ENCODE measurements around the gene GLS. TPM values are rescaled to one million over a fixed set of nuclear protein-coding genes. Genes with fewer than 3 reads are reported as not detected.
"Not testable (repeated sequence)": the region's sequence is repeated elsewhere in the genome, so short reads cannot be mapped to it uniquely, and the experiment has no call there.

GLS gene
- total and polyA plus RNA-seq, 7 donors, result 6.9 to 30.6 (median 26.7) TPM

DNA sequence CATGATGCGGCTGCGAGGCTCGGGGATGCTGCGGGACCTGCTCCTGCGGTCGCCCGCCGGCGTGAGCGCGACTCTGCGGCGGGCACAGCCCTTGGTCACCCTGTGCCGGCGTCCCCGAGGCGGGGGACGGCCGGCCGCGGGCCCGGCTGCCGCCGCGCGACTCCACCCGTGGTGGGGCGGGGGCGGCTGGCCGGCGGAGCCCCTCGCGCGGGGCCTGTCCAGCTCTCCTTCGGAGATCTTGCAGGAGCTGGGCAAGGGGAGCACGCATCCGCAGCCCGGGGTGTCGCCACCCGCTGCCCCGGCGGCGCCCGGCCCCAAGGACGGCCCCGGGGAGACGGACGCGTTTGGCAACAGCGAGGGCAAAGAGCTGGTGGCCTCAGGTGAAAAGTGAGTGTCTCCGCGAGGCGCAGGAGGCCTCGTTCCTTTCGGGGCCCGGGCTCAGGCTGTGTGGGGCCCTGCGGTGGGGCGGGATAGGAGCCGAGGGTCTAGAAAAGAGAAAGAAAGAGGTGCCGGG, 520 bp downstream of the GLS start:
- no peaks in the 10 kb centered on the region for H3K9me3 ChIP-seq
- H3K27ac ChIP-seq, result peak overlapping the region; percentile 96
- H3K4me3 ChIP-seq, result peak overlapping the region; percentile 99
- intact Hi-C loops (cut with DNase I), result loop anchor here in 1 of 2 donors (5.0 kb wide), 2 partner anchors 46 to 131 kb away; partner anchors contain the start of gene STAT1
- peaks cover 35% of the 10 kb centered on the region for H3K4me1 ChIP-seq
- H3K27me3 ChIP-seq (ENCODE audit: insufficient read depth in 3 of 3, low read length in 2 of 3), result no peaks in the 10 kb centered on the region
- 0 to 2% (median 1%) methylated on average over 24 to 60 of the region's 60 CpGs for WGBS, 3 donors
- TF ChIP-seq, protein P1, sequence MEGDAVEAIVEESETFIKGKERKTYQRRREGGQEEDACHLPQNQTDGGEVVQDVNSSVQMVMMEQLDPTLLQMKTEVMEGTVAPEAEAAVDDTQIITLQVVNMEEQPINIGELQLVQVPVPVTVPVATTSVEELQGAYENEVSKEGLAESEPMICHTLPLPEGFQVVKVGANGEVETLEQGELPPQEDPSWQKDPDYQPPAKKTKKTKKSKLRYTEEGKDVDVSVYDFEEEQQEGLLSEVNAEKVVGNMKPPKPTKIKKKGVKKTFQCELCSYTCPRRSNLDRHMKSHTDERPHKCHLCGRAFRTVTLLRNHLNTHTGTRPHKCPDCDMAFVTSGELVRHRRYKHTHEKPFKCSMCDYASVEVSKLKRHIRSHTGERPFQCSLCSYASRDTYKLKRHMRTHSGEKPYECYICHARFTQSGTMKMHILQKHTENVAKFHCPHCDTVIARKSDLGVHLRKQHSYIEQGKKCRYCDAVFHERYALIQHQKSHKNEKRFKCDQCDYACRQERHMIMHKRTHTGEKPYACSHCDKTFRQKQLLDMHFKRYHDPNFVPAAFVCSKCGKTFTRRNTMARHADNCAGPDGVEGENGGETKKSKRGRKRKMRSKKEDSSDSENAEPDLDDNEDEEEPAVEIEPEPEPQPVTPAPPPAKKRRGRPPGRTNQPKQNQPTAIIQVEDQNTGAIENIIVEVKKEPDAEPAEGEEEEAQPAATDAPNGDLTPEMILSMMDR (IDR thresholded peaks at IDR 0.05), result no peak
- no peaks in the 10 kb centered on the region for H3K36me3 ChIP-seq (ENCODE audit: insufficient read depth in 1 of 2, low read depth in 1 of 2)
- ATAC-seq, result peak in 3 of 4 donors; percentile 15 to 21 (median 16)
- DNase-seq, result no peak

DNA sequence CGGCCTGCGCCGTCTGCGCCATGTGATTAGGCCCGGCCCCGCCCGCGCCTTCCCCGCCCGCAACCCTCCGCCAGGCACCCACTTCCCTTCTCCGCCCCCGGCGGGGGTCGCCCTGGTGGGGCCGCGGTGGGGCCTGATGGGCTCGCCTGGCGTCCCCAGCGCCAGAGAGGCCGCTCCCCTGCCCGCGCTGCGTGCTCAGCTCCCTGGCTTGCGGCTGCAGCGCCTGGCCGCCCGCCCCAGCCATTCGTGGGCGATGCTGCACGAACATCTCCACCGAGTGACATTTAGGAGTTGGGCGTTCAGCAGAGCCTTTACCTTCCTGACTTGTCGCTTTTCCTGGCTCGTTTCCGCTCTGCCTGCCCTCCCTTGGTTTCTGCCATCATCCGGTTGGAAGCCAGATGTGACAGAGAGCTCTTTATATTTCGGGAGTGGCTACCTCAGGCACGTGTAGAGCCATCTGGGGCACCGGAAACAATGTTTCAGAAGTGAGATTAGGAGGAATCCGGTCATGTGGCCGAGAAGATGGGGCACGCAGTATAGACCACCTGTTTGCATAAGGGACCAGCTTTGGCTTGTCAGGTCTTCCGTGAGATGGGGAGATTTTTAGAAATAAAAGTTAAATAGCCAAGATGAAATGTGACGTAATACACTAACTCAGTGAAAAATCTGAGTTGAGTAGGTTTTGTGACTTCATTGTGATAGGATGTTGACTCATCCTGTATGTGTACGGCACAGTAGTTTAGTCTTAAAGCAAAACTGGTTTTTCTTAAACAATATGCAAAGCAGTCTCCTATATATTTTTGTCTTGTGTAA, 1.2 kb downstream of the GLS start:
- Histone ChIP-seq H3K27ac (peak overlapping the region; percentile 96), H3K4me1 (peaks cover 40% of the 10 kb centered on the region), H3K36me3 (ENCODE audit: insufficient read depth in 1 of 2, low read depth in 1 of 2) (no peaks in the 10 kb centered on the region), H3K9me3 (no peaks in the 10 kb centered on the region), H3K4me3 (peak overlapping the region; percentile 99), H3K27me3 (ENCODE audit: insufficient read depth in 3 of 3, low read length in 2 of 3) (no peaks in the 10 kb centered on the region)
- intact Hi-C loops (cut with DNase I), result loop anchor here in 1 of 2 donors (5.0 kb wide), 2 partner anchors 45 to 130 kb away; partner anchors contain the start of gene STAT1
- DNase-seq (peak; percentile 67 to 76), ATAC-seq (peak; percentile 44 to 53 (median 46))
- 1% methylated on average over 31 to 46 of the region's 46 CpGs for WGBS, 3 donors
- TF ChIP-seq, protein P1 (IDR thresholded peaks at IDR 0.05), result no peak

DNA sequence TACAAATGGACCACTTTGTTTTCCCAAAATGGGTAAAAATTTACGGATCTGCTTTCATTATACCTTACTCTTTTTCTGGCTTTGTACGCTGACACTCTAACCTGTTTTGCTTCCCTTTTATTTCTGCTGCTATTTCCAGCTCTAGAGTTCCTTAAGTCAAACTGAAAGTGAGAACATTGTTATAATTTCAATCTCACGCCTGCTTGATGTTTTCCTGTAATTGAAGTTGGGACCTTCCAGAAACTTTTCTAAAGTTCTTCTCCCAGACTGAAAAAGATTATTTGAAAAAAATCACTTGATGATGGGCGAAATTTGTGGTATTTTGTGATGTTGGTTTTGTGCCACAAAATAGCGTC, 1.8 kb downstream of the GLS start:
- Histone ChIP-seq H3K9me3 (no peaks in the 10 kb centered on the region), H3K27me3 (ENCODE audit: insufficient read depth in 3 of 3, low read length in 2 of 3) (no peaks in the 10 kb centered on the region), H3K4me1 (peaks cover 45% of the 10 kb centered on the region), H3K27ac (peak overlapping the region; percentile 96), H3K36me3 (ENCODE audit: insufficient read depth in 1 of 2, low read depth in 1 of 2) (no peaks in the 10 kb centered on the region), H3K4me3 (peak overlapping the region; percentile 99)
- 5 to 17% (median 11%) methylated on average over 5 of the region's 5 CpGs for WGBS, 3 donors
- DNase-seq (no peak), ATAC-seq (no peak)
- TF ChIP-seq, protein P1 (IDR thresholded peaks at IDR 0.05), result no peak
- intact Hi-C loops (cut with DNase I), result loop anchor here in 1 of 2 donors (5.0 kb wide), 2 partner anchors 45 to 130 kb away; partner anchors contain the start of gene STAT1

DNA sequence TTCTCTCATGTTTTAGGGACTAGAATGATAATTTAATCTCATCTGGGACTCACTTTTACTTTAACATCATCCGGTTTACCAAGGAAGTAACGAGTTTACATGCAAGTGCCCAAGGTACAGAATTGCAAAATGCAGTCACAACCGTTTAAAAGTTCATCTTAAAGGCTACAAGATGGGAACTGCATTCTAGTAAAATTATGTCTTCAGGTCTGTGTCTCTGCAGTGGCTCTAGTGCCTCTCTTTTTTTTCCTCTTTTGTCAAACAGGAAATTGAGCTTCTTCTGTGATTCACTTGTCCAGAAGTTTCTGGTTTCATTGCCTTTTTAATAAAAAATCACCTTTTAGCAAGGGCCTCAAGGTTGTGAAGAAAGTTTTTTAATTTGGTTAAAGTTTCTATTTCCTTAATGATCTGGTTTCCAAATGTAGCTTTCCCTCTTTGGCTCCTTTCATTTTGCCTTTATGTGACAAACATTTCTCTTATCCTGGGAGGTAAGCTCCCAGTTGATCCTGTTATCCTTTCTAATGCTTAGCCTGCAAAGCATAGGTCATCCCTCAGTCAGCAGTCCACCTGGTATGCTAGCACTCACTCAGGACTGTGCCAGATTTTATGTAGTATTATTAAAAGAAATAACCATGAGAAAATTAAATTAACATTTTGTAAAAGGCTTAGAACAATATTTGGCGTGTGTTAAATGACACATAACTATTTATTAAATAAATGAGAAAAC, 2.4 kb downstream of the GLS start:
- H3K9me3 ChIP-seq, result no peaks in the 10 kb centered on the region
- no peaks in the 10 kb centered on the region for H3K36me3 ChIP-seq (ENCODE audit: insufficient read depth in 1 of 2, low read depth in 1 of 2)
- peak overlapping the region; percentile 96 for H3K27ac ChIP-seq
- H3K4me3 ChIP-seq, result peak overlapping the region; percentile 99
- H3K27me3 ChIP-seq (ENCODE audit: insufficient read depth in 3 of 3, low read length in 2 of 3), result no peaks in the 10 kb centered on the region
- peaks cover 52% of the 10 kb centered on the region for H3K4me1 ChIP-seq
- DNase-seq (no peak), ATAC-seq (no peak)
- TF ChIP-seq, protein P1 (IDR thresholded peaks at IDR 0.05), result no peak
- WGBS, 3 donors, result 31 to 45% (median 34%) methylated on average over 4 of the region's 4 CpGs
- intact Hi-C loops (cut with DNase I), result loop anchor here in 1 of 2 donors (5.0 kb wide), 2 partner anchors 44 to 129 kb away; partner anchors contain the start of gene STAT1

DNA sequence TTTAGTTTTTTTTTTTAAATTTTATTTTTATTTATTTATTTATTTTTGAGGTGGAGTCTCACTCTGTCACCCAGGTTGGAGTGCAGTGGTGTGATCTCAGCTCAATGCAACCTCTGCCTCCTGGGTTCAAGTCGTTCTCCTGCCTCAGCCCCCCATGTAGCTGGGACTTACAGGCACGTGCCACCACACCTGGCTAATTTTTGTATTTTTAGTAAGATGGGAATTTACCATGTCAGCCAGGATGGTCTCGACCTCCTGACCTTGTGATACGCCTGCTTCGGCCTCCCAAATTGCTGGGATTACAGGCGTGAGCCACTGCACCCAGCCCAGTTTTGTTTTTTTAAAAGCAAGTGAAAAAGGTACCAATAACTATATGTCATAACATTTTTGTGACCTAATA, 5.2 kb downstream of the GLS start:
- H3K36me3 ChIP-seq (ENCODE audit: insufficient read depth in 1 of 2, low read depth in 1 of 2); H3K27me3 ChIP-seq (ENCODE audit: insufficient read depth in 3 of 3, low read length in 2 of 3); DNase-seq; H3K27ac ChIP-seq; H3K9me3 ChIP-seq; H3K4me3 ChIP-seq; ATAC-seq; intact Hi-C loops (cut with DNase I): not testable (repeated sequence)
- WGBS, 3 donors, result 78 to 95% (median 85%) methylated on average over 6 of the region's 6 CpGs
- peaks cover 57% of the 10 kb centered on the region for H3K4me1 ChIP-seq

Measured in psoas muscle (tissue), 8 donors.